Activated naive CD8-positive, alpha-beta T cell (primary cell): ENCODE measurements around the gene TLNRD1.
"Not testable (repeated sequence)": the region's sequence is repeated elsewhere in the genome, so short reads cannot be mapped to it uniquely, and the experiment has no call there.

Experiments
- H3K27ac Mint-ChIP-seq: one replicate; pipeline ENCODE4 v1.8.0; 2021; ENCODE audit warnings: mixed read lengths
- H3K27me3 Mint-ChIP-seq: one replicate; pipeline ENCODE4 v1.8.0; 2021; ENCODE audit warnings: mixed read lengths
- H3K36me3 Mint-ChIP-seq: one replicate; pipeline ENCODE4 v1.8.0; 2021; ENCODE audit warnings: mixed read lengths
- H3K4me1 Mint-ChIP-seq: one replicate; pipeline ENCODE4 v1.8.0; 2021; ENCODE audit warnings: low read depth, mixed read lengths
- H3K4me3 Mint-ChIP-seq: one replicate; pipeline ENCODE4 v1.8.0; 2021; ENCODE audit warnings: mild to moderate bottlenecking, mixed read lengths
- H3K9me3 Mint-ChIP-seq: one replicate; pipeline ENCODE4 v1.8.0; 2021; ENCODE audit warnings: low read depth, mixed read lengths

Gene TLNRD1

DNA sequence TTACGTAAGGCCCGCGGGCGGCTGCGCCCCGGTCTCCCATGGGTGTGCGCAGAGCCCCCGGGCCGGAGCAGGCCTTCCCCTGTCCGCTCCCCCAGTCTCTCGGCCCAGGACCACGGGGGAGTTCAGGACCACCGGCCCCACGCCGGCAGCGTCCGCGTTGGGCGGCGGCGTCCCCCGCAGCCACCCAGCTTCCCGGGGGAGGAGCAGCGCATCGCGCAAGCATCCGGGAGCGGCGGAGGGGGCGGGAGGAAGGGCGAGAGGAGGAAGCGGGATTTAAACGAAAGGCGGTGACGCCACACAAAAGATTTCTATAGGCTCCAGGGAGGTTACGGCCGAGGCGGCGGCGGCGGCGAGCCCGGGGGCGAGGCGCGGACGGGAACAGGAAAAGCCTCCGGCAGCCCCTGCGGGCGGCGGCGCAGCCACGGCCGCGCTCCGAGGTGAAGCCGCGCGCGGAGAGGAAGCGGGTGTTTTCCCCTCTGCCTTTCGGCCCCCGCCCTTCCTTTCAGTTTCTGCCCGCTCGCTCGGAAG, at the start of gene TLNRD1:
Gene TLNRD1, plus strand, starts transcription at position 300 of the 528 bp plus-strand sequence. CDS start 1,349 bp downstream, outside the sequence.
- Mint-ChIP-seq H3K9me3 (no peaks in the 10 kb centered on the region), H3K36me3 (peaks cover 7% of the 10 kb centered on the region), H3K27me3 (no peaks in the 10 kb centered on the region), H3K27ac (peak within 1 kb of the TSS; percentile 94), H3K4me3 (peak within 1 kb of the TSS; percentile 96), H3K4me1 (peaks cover 41% of the 10 kb centered on the region)

GRCh38 chr15:80951941-80952340, 48.8 kb upstream of the TLNRD1 start:
- H3K36me3 Mint-ChIP-seq, result peaks cover 28% of the 10 kb centered on the region
- H3K4me3 Mint-ChIP-seq, result no peak overlapping the region
- peaks cover 11% of the 10 kb centered on the region for H3K4me1 Mint-ChIP-seq
- no peaks in the 10 kb centered on the region for H3K9me3 Mint-ChIP-seq
- no peaks in the 10 kb centered on the region for H3K27me3 Mint-ChIP-seq
- H3K27ac Mint-ChIP-seq, result no peak overlapping the region

- H3K4me3 Mint-ChIP-seq, result no peak overlapping the region
- H3K27ac Mint-ChIP-seq, result no peak overlapping the region
- H3K36me3 Mint-ChIP-seq, result peaks cover 23% of the 10 kb centered on the region
- no peaks in the 10 kb centered on the region for H3K9me3 Mint-ChIP-seq
- H3K4me1 Mint-ChIP-seq, result peaks cover 17% of the 10 kb centered on the region
- no peaks in the 10 kb centered on the region for H3K27me3 Mint-ChIP-seq
These were observed 47.4 kb upstream of the TLNRD1 start for GRCh38 chr15:80953001-80953952.

DNA sequence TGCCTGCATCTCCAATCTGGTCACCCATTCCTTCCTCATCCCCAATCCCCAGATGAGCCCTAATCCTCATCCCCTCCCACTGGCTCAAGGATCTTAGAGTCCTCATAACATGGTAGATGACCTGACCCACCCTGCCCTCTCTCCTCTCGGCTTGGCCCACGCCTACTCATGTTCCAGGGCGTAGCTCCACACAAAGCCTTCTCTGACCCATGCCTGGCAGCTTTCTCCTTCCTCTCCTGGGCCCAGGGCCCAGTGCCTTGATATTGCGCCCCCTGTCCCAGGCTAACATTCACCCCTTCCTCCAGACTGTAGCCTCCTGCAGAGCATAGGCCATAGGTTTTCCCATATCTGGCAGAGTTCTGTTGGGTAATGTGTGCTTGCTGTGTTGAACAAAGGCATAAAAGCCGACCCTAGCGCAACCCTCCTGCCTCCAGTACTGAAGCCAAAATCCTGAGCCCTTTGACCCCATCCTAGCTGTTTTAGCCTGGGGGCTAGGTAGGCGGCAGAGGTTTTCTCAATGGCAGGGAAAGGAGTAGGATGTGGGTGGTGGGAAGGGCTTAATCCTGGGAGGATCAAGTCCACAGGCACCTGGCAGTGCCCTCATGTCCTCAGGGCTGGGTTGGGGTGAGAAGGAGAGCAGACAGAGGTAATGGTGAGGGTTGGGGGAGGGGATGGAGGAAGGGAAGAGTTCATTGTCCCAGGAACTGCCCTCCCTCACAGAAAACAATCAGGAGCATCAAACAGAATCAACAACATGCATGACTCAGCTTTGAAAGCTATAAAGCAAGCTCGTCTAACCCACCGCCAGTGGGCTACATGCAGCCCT, 46.6 kb upstream of the TLNRD1 start:
- peaks cover 17% of the 10 kb centered on the region for H3K4me1 Mint-ChIP-seq
- peaks cover 27% of the 10 kb centered on the region for H3K36me3 Mint-ChIP-seq
- no peak overlapping the region for H3K4me3 Mint-ChIP-seq
- no peak overlapping the region for H3K27ac Mint-ChIP-seq
- no peaks in the 10 kb centered on the region for H3K27me3 Mint-ChIP-seq
- H3K9me3 Mint-ChIP-seq, result no peaks in the 10 kb centered on the region

GRCh38 chr15:80955571-80956452, 44.9 kb upstream of the TLNRD1 start:
- H3K4me1 Mint-ChIP-seq, result peaks cover 17% of the 10 kb centered on the region
- peaks cover 28% of the 10 kb centered on the region for H3K36me3 Mint-ChIP-seq
- not testable (repeated sequence) for H3K9me3 Mint-ChIP-seq, H3K27me3 Mint-ChIP-seq, H3K4me3 Mint-ChIP-seq
- peak overlapping the region; percentile 54 for H3K27ac Mint-ChIP-seq

GRCh38 chr15:80957556-80957955, 43.2 kb upstream of the TLNRD1 start:
- Mint-ChIP-seq H3K4me3 (no peak overlapping the region), H3K27me3 (no peaks in the 10 kb centered on the region)

GRCh38 chr15:80957976-80958375, 42.7 kb upstream of the TLNRD1 start:
- no peak overlapping the region for H3K27ac Mint-ChIP-seq
- no peaks in the 10 kb centered on the region for H3K9me3 Mint-ChIP-seq
- peaks cover 32% of the 10 kb centered on the region for H3K36me3 Mint-ChIP-seq
- H3K4me3 Mint-ChIP-seq, result no peak overlapping the region
- no peaks in the 10 kb centered on the region for H3K27me3 Mint-ChIP-seq
- H3K4me1 Mint-ChIP-seq, result peaks cover 31% of the 10 kb centered on the region

More at GRCh38 chr15:80957556-80957955, 43.2 kb upstream of the TLNRD1 start:
- H3K4me1 Mint-ChIP-seq, result peaks cover 27% of the 10 kb centered on the region
- peaks cover 31% of the 10 kb centered on the region for H3K36me3 Mint-ChIP-seq
- H3K27ac Mint-ChIP-seq, result no peak overlapping the region
- no peaks in the 10 kb centered on the region for H3K9me3 Mint-ChIP-seq

DNA sequence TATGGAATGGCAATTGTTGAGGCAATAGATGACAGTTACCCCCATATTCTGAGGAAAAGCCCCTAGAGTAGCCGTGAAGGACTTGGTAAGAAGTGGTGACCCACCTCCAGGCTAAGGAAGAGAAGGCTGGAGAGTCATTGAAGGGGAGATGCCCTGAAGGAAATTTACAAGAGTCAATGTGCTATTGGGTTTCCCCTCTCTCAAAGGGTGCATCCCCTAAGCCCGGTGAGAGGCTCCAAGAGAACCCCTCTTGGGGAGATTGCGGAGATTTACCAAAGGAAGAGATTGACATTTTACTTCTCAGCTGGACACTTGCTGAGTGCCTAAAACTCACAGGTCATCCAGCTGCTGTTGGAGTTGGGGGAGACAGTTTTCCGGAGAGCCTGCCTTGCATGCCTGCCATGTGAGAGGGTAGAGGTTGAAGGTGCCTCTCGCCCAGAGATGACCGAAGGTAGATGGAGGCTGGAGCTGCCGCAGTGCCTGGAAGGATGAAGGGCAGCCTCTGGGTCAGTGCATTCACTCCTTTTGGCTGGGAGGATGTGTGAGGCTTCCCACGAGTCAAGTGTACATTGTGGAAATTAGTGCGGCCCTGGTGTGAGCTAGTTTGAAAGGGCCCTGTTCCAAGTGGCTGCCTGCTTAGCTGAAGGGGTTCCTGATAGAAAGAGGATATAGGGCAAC, 41.8 kb upstream of the TLNRD1 start:
- H3K9me3 Mint-ChIP-seq, result no peaks in the 10 kb centered on the region
- peaks cover 32% of the 10 kb centered on the region for H3K4me1 Mint-ChIP-seq
- no peak overlapping the region for H3K4me3 Mint-ChIP-seq
- peaks cover 36% of the 10 kb centered on the region for H3K36me3 Mint-ChIP-seq
- H3K27me3 Mint-ChIP-seq, result no peaks in the 10 kb centered on the region
- no peak overlapping the region for H3K27ac Mint-ChIP-seq

DNA sequence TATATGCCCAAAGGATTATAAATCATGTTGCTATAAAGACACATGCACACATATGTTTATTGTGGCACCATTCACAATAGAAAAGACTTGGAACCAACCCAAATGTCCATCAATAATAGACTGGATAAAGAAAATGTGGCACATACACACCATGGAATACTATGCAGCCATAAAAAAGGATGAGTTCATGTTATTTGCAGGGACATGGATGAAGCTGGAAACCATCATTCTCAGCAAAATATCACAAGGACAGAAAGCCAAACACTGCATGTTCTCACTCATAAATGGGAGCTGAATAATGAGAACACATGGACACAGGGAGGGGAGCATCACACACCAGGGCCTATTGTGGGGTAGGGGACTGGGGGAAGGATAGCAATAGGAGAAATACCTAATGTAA, 35.3 kb upstream of the TLNRD1 start:
- H3K36me3 Mint-ChIP-seq, result peaks cover 39% of the 10 kb centered on the region

GRCh38 chr15:80966431-80967197, 34.1 kb upstream of the TLNRD1 start:
- H3K4me1 Mint-ChIP-seq, result peaks cover 20% of the 10 kb centered on the region
- no peak overlapping the region for H3K27ac Mint-ChIP-seq
- no peaks in the 10 kb centered on the region for H3K9me3 Mint-ChIP-seq
- H3K4me3 Mint-ChIP-seq, result no peak overlapping the region
- H3K36me3 Mint-ChIP-seq, result peaks cover 34% of the 10 kb centered on the region
- no peaks in the 10 kb centered on the region for H3K27me3 Mint-ChIP-seq

More for the DNA sequence above, 35.3 kb upstream of the TLNRD1 start:
- not testable (repeated sequence) for H3K9me3 Mint-ChIP-seq, H3K27ac Mint-ChIP-seq, H3K4me3 Mint-ChIP-seq, H3K27me3 Mint-ChIP-seq
- peaks cover 21% of the 10 kb centered on the region for H3K4me1 Mint-ChIP-seq

- peaks cover 27% of the 10 kb centered on the region for H3K36me3 Mint-ChIP-seq
- no peaks in the 10 kb centered on the region for H3K27me3 Mint-ChIP-seq
- no peaks in the 10 kb centered on the region for H3K9me3 Mint-ChIP-seq
- H3K27ac Mint-ChIP-seq, result no peak overlapping the region
- no peak overlapping the region for H3K4me3 Mint-ChIP-seq
- H3K4me1 Mint-ChIP-seq, result peaks cover 12% of the 10 kb centered on the region
These were observed 33.3 kb upstream of the TLNRD1 start for GRCh38 chr15:80967451-80967850.

DNA sequence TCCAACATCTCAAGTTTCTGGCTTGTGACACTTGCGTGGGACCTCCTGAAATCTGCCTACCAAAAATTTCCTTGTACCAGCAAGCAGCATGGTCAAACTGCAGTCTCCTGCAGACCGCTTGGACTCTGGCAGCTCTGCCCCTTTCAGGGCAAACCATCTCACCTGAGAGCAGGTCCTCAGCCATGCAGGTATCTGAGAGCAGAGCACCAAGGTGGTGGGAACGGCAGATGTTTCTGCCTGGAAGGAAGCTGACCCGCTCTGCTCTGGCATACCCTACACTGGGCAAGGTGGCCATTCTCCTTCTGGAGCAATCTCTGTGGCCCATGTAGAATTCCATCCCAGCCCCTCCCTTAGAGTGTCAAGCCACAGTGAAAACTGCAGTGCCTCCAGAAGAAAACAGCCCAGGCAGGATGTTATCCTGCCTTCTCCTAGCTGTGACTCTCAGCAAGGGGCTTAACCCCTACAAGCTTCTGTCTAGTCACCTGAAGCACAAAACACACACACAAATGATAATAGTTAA, 32.7 kb upstream of the TLNRD1 start:
- no peak overlapping the region for H3K4me3 Mint-ChIP-seq
- peaks cover 6% of the 10 kb centered on the region for H3K4me1 Mint-ChIP-seq
- no peak overlapping the region for H3K27ac Mint-ChIP-seq
- peaks cover 21% of the 10 kb centered on the region for H3K36me3 Mint-ChIP-seq
- no peaks in the 10 kb centered on the region for H3K9me3 Mint-ChIP-seq
- H3K27me3 Mint-ChIP-seq, result no peaks in the 10 kb centered on the region

GRCh38 chr15:80969316-80969715, 31.4 kb upstream of the TLNRD1 start:
- no peak overlapping the region for H3K27ac Mint-ChIP-seq
- peaks cover 12% of the 10 kb centered on the region for H3K36me3 Mint-ChIP-seq
- H3K4me1 Mint-ChIP-seq, result peaks cover 6% of the 10 kb centered on the region
- no peaks in the 10 kb centered on the region for H3K9me3 Mint-ChIP-seq
- no peak overlapping the region for H3K4me3 Mint-ChIP-seq
- H3K27me3 Mint-ChIP-seq, result no peaks in the 10 kb centered on the region
